Stimulated activated CD4-positive, alpha-beta T cell treated with anti-CD3 and anti-CD28 coated beads, Interleukin-1b, Interleukin-23, amount 100 ng/mL, for 24 hours (primary cell): ENCODE results near the gene SH2D1B.
"Not testable (repeated sequence)": the region's sequence is repeated elsewhere in the genome, so short reads cannot be mapped to it uniquely, and the experiment has no call there.

Source experiments
- DNase-seq, 4 experiments: peaks; one replicate each; pipeline ENCODE4 v3.0.0-alpha.2; 2020; ENCODE audit warnings: low read depth in 4 of 4, low spot score in 1 of 4

The SH2D1B gene, protein sequence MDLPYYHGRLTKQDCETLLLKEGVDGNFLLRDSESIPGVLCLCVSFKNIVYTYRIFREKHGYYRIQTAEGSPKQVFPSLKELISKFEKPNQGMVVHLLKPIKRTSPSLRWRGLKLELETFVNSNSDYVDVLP

DNA sequence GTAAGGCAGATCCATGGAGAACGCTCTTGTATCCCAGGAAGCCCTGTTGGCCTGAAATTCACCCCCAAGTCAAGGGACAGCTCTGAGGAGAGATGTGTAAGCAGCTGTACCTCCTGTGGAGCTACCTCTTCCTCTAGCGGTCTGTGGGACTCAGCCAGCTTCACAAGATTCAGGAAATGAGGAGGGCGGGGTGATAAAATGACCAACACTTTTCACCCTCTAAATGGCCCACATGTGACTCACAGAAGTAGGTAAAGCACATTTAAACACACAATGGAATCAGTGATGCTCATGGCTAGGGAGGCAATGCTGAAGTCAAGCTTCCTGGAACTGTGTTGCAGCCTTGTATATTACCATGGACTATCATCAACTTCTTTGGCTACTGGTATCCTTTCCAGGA is at the start of gene SH2D1B:
Gene SH2D1B, minus strand, starts transcription at position 135 of the 400 bp plus-strand sequence. Its CDS starts 120 bp downstream, at position 15.
- DNase-seq, result no peak

DNA sequence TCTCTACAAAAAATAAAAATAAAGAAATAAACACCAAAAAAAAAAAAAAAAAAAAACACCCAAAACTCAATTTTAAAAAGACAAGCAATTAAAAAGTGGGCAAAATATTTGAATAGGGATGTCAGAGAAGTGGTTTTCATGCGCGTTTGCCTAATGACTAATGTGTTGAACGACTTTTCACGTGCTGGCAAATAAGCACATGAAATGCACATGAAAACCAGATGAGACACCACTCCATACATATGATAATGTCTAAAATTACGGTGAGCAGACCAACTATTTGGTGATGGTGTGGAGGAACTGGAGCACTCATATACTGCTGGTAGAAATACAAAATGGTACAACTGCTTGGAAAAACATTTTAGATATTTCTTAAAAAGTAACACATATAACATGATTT is 46.3 kb upstream of the SH2D1B start:
- DNase-seq, result no peak

DNA sequence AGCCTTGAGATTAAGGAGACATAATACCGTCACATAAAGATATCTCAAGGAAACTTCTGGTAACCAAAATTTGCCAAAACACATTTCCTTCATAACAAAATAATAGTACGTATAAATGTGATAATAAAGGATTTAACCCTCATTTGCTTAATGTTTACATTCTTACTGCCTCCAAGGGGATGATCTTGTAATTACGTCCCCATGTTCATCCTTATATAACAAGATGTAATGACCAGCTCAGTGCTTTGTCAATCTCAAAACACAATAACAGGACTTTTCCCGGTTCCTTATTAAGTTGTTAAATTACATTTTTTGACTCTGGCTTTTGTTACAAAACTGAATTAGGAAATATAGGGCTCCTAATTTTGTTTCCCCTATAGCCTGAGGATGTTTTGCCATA is 44.4 kb upstream of the SH2D1B start:
- no peak for DNase-seq

DNA sequence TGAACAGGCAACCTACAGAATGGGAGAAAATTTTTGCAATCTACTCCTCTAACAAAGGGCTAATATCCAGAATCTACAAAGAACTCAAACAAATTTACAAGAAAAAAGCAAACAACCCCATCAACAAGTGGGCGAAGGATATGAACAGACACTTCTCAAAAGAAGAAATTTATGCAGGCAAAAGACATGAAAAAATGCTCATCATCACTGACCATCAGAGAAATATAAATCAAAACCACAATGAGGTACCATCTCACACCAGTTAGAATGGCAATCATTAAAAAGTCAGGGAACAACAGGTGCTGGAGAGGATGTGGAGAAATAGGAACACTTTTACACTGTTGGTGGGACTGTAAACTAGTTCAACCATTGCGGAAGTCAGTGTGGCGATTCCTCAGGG is 42.4 kb upstream of the SH2D1B start:
- DNase-seq, result not testable (repeated sequence)

DNA sequence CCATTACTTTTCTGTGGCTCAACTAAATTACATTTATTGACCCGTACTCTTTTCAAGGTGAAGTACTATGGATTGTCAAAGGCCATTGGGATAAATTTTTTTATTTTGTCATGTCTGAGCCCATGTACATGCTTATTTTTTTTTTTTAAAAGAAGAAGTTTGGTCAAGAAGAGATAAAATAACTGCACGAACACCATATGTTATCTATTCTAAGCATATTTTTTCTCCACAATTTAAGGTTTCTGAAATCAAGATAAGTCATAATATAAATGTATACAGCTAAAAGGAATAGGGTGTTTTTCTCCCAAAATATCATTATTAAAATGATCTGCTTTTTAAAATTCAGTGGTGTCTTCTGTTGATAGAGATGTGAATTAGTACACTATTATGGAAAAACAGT is 35.0 kb upstream of the SH2D1B start:
- DNase-seq, result no peak

DNA sequence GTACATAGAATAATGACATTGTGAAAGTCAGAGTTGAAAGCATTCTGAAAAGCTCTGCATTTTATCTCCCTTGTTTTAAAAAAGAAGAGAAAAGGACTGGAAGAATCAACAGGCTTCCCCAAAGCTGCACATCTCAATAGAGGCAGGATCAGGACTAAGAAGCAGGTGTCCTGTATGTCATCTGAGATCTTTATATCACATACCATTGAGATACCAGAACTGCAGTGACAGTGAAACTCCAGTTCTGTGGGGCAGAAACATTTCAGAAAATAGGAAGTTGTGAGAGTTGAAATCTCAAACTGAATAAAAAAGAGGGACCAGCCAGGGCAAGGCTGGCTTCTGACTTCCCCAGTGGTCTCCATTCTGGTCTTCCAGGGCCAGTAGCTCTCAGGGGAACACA is 33.0 kb upstream of the SH2D1B start:
- no peak for DNase-seq

DNA sequence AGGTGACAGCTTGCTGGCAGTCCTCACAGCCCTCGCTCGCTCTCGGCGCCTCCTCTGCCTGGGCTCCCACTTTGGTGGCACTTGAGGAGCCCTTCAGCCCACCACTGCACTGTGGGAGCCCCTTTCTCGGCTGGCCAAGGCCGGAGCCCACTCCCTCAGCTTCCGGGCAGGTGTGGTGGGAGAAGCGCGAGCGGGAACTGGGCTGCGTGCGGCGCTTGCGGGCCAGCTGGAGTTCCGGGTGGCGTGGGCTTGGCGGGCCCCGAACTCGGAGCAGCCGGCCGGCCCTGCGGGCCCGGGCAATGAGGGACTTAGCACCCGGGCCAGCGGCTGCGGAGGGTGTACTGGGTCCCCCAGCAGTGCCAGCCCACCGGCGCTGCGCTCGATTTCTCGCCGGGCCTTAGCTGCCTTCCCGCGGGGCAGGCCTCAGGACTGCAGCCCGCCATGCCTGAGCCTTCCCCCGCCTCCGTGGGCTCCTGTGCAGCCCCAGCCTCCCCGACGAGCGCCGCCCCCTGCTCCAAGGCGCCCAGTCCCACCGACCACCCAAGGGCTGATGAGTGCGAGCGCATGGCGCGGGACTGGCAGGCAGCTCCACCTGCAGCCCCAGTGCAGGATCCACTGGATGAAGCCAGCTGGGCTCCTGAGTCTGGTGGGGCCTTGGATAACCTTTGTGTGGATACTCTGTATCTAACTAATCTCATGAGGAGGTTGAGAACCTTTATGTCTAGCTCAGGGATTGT is 21.2 kb upstream of the SH2D1B start:
- not testable (repeated sequence) for DNase-seq

DNA sequence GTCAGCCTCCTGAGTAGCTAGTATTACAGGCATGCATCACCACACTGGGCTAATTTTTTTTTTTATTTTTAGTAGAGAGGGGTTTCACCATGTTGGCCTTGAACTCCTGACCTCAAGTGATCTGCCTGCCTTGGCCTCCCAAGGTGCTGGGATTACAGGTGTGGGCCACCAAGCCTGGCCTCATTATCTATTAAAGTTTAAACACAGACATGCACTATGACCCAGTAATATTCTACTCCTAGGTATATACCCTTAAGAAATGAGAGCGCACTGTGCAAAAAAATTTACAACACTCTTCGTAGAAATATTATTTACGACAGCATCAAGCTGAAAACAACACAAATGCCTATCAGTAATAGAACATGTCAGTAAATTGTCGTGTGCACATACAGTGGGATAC is 18.6 kb upstream of the SH2D1B start:
- DNase-seq, result no peak

DNA sequence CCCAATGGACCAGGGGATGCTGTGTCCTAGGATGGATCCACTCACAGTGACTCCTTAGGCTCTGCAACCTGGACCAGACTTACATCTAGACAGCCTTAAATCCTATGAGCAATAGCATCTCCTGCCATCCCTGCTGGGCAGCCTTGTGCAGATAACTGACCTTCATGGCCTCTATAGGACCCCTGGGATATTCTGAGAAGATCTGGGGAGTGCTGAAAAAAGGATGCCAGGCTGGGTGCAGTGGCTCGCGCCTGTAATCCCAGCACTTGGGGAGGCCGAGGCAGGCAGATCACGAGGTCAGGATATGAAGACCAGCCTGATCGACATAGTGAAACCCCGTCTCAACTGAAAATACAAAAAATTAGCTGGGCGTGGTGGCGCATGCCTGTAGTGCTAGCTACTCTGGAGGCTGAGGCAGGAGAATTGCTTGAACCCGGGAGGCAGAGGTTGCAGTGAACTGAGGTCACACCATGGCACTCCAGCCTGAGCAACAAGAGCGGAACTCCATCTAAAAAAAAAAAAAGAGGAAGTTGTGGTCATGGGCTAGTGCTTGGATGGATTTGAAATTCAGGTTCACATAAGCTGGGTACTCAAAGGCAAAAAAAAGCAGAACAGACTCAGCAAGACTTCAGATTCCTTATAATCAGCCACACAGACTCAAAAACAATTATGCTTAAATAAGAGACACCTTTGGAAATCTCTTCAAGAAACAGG is 10.9 kb upstream of the SH2D1B start:
- DNase-seq, result no peak

DNA sequence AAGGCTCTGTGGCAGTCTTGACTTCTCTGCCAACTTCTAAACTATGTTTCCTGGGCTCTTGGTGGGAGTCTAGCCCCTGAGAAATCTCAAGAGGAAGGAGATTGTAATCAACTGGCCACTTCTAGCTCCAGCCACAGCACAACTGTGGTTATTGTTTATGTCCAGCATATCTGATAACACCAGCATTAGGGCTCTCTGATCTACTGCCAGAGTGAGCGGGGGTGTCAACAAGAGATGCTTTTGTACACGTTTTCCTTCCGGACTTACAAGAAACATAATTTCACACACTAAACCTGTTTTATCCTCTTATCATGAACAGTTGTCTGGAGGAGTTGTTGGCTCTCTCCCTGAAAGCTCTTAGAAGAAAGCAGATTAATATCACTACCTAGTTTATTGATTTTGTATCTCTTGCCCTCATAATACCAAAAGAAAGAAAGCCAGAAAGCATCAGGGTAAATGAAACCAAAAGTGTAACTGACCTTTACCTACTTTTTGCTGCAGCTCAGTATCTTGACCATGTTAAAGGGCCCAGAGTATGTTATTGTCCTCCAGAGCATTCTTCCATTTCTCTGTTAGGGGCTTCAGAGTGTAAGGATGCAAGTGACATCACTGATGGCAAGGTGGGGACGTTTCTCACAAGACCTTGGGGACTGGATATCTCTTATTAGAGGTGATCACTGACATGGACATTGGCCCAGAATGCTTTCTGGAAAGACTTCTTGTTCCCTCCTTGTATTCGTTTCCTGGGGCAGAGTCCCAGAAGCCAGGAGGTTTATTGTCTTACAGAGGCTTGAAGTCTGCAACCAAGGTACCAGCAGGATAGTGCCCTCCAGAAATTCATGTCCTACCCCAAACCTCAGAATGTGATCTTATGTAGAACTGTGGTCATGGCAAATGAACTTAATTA is 9.6 kb upstream of the SH2D1B start:
- DNase-seq, result no peak

DNA sequence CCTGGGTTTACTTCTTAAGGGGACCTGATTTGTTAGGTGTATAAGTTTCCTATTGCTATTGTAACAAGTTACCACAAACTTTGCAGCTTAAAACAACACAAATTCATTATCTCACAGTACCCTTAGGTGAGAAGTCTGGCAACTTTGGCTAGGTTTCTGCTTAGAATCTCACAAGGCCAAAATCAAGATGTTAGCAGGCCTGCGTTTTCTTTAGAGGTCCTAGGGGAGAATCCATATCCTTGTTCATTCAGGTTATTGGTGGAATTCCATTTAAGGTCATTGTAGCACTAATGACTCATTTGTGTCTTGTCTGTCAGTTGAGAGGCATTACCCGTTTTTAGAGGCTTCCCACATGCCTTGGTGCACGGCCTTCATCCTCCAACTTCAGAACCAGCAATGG is 8.2 kb upstream of the SH2D1B start:
- no peak for DNase-seq

DNA sequence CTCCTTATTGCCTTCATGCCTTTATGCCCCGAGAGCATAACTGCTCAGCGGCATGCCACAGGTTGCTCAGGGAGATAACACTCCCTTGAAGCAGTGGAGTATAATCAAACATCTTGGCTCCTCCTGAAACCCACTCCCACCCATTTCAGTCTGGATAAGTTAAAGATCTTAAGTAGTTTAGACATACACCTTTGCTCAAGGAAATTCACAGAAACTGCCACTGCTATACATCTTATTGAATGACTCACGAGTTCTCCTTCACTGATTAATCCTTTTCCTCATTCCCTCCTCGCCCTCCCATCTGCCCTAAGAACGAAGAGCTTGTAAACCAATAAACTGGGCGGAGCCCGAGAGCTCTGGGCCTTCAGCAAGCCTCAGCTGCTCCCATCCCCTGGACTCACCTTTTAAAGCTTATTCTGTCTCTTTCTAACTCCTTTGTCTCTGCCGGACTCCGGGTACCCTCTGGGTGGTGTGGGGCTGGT is 7.6 kb upstream of the SH2D1B start:
- not testable (repeated sequence) for DNase-seq

DNA sequence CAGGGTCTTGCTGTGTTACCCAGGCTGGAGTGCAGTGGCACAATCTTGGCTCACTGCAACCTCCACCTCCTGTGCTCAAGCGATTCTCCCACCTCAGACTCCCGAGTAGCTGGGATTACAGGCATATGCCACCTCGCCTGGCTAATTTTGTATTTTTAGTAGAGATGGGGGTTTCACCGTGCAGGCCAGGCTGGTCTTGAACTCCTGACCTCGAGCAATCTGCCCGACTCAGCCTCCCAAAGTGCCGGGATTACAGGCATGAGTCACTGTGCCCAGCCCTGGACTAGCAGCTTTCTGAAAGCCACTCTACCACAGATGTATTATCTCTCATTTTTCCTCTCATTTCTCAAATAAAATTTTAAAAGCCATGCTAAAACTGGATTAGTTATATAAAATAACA is 6.6 kb upstream of the SH2D1B start:
- not testable (repeated sequence) for DNase-seq

DNA sequence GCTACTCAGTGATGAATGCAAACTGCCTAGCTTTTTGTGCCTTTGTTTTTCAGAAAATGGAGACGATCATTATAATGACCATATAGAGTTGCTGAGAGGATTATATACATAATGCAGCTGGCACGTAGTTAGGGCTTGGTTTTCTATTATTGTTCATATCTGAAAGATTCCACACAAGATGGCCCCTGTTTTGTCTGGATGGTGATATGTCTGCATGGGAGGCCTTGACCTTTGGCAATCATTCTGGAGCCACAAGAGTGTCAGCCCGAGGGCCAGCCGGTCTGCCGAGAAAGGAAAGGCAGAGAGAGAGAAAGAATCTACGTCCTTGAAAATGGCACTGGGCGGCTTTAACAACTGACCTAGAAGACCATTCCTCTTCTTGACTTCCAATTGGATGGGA is 5.7 kb upstream of the SH2D1B start:
- no peak for DNase-seq

DNA sequence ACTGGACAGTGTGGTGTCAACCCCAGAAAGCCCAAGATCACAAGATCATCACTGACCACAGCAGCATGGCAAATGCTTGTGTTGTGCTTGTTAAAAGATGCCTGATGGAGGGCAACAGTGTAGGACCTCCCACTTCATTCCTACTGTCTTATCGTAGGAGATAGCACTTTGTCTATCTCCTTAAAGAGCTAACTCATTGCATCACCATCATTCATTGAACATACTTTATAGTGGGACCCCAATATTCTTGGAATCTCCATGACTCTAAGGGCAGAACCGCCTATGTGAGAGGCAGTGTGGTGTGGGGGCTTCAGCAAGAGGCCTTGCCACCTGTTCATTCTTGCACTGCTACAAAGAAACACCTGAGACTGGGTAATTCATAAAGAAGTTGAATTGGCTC is 5.0 kb upstream of the SH2D1B start:
- DNase-seq, result no peak

DNA sequence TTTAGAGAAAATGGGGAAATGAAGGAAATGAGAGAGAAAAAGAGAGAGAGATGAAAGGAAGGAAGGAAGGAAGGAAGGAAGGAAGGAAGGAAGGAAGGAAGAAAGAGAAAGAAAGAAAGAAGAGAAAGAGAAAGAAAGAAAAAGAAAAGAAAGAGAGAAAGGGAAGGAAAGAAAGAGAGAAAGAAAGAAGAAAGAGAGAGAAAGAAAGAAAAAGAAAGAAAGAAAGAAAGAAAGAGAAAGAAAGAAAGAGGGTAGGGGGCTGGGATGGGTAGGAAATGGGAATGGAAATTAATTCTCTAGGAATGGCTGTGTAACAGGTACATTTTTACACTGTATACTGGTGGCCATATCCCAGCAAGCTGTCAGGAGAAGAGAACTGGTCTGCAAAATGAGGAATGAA is 4.3 kb upstream of the SH2D1B start:
- no peak for DNase-seq

DNA sequence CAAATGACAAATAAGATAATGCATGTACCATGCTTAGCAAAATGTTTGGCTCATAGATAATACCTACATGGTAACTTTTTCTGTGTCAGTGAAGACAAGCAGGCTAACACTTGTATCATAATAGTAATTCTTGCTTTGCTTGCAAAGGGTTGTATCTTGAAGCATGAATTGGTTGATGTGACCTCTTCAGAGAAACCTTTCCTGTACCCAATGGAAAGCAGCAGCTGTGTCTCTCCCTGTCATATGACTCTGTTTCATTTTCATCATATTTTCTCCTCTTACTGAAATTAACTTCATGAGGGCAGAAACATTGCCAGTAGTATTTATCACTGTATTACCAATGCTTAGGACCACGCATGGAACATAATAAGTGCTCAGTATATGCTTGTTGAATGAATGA is 4.4 kb downstream of the SH2D1B start:
- no peak for DNase-seq

DNA sequence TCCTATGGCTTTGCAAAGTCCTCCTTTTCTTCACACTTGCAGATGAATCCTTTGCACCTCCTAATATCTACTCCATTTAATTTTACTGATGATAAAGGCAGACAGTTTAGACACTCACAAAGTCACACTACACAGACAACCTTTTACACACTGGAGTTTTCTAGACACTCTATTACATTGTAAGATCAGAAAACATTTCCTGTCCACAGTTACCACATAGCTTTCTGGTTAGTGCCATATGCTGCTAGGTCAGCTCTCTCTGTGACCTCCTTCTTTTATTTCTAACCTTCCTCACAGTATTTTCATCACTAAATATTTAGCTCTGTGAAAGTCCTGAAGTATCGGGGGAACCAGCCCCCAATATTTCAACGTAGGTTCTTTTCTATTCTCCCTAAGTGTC is 5.1 kb downstream of the SH2D1B start:
- DNase-seq, result no peak

DNA sequence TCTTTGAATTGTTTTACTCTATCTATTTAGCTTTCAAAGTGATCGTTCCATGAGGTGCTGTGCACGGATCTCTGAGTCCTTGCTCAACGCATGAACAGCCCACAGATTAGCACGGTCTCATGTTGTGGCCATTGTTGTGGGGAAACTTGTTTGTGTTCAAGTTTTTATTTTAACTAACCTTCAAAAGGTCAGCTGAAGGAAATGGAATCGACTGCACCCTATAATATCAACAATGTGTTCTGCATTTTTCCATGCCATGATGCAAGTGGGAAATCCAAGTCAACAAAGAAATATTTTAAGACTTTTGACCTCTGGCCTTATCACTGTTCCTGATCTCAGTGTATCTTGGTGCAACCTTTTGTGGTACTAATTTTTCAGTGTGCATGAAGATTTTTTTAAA is 6.1 kb downstream of the SH2D1B start:
- DNase-seq, result no peak

DNA sequence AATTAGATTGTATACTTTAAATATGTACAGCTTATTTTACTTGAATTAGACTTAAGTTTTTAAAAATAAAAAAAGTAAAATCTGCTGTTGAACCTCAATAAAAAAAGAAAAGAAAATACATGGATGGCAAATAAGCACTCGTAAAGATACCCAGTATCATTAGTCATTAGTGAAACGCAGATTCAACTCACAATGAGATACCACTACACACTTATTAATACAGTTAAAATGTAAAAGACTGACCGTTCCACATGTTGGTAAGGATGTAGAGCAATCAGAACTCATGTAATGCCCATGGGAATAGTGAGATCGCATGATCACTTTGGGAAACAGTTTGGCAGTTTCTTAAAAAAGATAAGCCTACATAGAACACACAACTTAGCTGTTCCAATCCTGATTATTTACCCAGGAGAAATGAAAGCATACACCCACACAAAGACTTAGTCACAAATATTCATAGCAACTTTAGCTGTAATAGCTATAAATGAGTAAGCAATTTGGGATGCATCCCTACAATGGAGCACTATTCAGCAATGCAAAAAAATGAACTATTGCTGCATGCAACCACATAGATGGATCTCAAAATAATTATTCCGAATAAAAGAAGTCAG is 7.3 kb downstream of the SH2D1B start:
- no peak for DNase-seq

DNA sequence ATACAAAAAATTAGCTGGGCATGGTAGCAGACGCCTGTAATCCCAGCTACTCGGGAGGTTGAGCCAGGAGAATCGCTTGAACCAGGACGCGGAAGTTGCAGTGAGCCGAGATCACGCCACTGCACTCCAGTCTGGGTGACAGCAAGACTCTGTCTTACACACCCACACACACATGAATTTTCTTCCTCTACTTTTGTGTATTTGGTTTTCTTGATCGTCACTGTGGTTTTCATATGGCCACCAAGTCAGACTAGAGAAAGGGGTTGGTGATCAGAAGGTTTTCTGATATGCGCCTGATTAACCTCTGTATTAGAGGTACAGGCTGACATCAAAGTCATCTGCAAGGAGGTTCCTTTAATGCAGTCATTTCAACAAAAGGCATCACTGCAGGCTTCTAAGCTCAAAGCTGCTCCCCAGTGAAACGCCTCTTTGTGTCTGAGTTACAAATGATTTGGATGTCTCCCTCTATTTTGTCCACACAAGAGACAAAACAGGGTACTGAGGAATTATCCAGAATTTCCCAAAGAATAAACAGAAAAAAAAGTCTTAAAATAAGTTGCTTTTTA is 11.1 kb downstream of the SH2D1B start:
- DNase-seq, result no peak
